ENCODE data around the gene GLI2.

The GLI2 gene

DNA sequence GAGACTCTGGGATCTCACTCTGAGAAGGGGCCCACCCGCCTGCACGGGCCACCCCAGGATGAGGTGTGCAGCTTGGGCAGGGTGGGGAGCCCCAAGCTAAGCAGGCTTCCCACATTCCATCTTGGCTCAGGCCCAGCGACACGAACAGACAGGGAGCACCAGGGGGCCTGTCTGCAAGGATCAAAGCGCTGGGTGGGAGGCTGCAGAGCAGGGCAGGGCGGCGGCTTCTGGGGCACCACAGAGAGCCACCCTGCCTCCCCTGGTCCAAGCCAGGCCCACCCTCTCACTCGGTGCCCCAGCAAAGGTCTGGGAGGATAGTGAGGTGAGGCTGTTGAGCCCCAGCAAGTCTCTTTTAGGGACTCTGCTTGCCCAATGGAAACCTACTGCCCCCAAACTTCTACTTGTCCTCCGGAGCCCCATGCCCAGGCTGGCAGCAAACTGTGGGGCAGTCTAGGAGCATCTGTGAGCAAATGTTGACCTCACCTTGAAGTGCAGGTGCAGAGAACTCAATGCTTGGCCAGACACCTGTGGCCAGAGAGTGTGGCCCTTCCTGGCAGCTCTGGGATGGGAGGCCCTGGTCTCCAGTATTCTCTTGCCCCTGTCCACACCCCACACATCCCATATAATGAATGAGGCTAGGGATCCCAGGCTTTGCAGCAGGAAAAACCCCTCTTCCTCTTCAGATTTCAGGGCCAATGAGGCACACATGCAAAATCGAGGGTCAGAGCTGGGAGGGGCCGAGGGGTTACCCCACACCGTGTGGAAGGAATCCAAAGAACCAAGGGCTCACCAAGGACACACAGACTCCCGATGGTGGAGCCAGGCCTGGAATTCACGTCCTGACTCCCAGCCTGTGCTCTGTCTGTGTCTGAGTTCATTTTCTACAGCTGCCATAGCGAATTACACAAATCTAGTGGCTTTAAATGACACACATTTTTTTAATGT, 18.8 kb upstream of the GLI2 start:
- TF ChIP-seq, protein P1, sequence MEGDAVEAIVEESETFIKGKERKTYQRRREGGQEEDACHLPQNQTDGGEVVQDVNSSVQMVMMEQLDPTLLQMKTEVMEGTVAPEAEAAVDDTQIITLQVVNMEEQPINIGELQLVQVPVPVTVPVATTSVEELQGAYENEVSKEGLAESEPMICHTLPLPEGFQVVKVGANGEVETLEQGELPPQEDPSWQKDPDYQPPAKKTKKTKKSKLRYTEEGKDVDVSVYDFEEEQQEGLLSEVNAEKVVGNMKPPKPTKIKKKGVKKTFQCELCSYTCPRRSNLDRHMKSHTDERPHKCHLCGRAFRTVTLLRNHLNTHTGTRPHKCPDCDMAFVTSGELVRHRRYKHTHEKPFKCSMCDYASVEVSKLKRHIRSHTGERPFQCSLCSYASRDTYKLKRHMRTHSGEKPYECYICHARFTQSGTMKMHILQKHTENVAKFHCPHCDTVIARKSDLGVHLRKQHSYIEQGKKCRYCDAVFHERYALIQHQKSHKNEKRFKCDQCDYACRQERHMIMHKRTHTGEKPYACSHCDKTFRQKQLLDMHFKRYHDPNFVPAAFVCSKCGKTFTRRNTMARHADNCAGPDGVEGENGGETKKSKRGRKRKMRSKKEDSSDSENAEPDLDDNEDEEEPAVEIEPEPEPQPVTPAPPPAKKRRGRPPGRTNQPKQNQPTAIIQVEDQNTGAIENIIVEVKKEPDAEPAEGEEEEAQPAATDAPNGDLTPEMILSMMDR (IDR thresholded peaks at IDR 0.05; ENCODE audit: low read depth, low read length, missing control alignments), result no peak
- no peak overlapping the region for H3K4me3 ChIP-seq (ENCODE audit: low read depth, low read length)
- no peak for DNase-seq (ENCODE audit: low read depth)

DNA sequence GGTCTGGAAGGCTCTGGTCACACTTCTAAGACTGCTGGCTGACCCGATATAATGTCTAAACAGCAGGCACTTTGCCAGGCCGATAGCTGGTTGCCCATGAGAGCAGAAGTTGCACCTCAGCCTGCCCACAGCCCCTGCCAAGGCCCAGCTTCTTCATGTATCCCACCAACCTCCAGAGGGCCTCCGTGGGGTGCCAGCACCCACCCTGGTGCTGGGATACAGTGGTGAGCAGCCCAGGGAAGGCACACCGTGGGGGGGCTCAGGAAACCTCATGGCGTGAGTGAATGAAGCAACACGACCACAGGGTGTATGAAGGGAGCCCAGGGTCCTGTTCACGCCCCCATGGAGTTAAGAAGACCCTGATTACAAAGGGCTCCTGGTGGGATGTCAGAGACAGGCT, 16.2 kb upstream of the GLI2 start:
- TF ChIP-seq, protein P1 (IDR thresholded peaks at IDR 0.05; ENCODE audit: low read depth, low read length, missing control alignments), result no peak
- DNase-seq (ENCODE audit: low read depth), result no peak
- no peak overlapping the region for H3K4me3 ChIP-seq (ENCODE audit: low read depth, low read length)

DNA sequence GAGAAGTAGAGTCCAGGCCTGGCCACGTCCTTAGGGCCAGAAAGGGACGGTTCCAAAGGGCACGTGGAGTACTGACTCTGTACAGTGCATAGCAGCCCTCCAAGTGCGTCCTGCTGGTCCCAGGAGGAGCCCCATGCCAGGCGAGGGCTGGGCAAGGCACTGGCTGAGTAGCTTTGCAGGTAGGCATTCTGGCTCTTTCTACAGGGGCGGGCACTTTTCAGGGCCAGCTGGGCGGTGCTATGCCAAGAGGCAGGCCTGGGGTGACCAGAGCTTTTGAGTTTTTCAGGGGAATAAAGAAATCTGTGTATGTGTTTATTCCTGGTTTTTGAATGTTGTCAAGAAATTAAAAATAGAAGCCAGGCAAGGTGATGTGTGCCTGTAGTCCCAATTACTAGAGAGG, 15.4 kb upstream of the GLI2 start:
- H3K4me3 ChIP-seq (ENCODE audit: low read depth, low read length), result no peak overlapping the region
- TF ChIP-seq, protein P1 (IDR thresholded peaks at IDR 0.05; ENCODE audit: low read depth, low read length, missing control alignments), result no peak
- DNase-seq (ENCODE audit: low read depth), result no peak

DNA sequence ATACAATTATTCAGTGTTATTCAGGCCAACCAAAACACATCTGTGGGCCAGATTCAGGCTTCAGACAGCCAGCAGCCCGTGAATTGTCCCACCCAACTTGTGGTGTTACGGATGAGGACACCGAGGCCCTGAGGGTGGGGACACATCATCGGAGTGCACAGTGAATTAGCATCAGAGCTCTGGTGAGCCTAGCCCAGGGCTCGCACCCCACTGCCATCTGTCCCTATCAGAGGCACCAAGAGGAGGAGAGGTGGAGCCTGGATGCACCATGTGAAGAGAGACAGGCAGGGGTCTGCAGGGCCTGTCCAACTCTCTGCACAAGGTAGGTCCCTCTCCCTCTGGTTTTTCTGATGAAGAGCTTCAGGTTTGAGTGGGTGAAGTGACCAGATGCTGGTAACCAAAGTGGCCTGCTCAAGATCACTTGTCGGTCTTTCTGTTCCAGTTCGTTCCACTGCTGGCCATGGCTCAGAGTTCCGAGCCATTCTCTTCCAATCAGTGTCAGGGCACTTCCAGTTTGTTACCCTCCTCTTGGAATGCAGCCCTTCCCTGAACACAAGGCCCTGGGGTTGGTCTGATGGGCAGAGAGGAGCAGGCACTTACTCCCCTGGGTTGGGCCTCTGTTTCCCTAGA, 14.8 kb upstream of the GLI2 start:
- no peak for DNase-seq (ENCODE audit: low read depth)
- no peak overlapping the region for H3K4me3 ChIP-seq (ENCODE audit: low read depth, low read length)
- TF ChIP-seq, protein P1 (IDR thresholded peaks at IDR 0.05; ENCODE audit: low read depth, low read length, missing control alignments), result no peak

DNA sequence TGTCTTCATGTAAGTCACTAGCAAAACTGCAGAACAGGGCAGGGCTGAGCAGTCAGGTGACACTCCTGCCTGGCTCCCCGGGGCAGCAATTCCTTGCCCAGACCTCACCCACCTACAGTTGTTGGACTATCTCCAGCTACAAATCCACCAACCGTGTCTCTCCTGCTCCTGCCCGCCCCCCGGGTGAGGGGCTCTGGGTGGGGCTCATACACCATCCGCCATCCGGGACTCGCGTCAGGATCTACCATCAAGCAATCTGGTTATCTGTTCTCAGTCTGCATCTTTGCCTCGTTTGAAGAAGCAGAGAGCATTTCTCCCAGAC, 13.5 kb upstream of the GLI2 start:
- no peak for DNase-seq (ENCODE audit: low read depth)
- H3K4me3 ChIP-seq (ENCODE audit: low read depth, low read length), result no peak overlapping the region
- TF ChIP-seq, protein P1 (IDR thresholded peaks at IDR 0.05; ENCODE audit: low read depth, low read length, missing control alignments), result no peak

DNA sequence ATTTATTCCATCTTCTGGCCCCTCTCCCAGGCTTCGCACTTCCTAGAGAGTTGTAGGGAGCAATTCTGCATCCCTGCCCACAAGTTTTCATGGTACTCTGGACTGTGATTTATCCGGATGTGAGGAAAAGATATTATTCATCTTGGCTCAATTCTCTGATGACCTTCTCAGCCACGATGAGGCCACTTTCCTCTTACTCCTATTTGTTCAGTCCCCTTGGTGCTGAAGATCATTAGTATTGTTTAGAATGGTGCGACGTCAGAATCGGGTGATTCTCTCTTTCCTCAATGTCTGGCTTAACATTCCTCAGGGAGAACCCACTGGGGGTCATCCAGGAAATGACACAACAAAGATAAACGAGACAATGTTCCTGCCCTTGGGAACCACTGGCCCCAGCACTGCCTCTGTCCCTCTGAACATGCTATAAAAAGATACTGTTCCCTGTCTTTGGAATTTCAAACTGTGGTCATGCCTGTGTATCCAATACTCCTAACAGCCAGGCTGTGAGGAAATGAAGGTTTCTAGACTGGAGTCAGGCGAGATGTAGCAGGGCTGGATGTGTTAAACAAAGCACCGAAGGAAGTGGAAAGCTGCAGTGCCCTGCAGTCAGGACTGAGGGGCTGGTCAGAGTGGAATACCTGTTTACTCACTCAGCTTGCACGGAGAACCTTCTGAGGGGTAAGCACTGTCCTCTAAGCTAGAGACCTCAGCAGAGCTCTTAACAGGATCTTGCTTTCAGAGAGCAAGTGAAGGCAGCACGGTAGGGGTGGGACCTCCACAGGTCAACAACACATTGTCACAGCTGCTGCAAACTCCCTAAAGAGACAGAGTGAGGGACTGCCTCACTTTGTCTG, 12.9 kb upstream of the GLI2 start:
- H3K4me3 ChIP-seq (ENCODE audit: low read depth, low read length), result no peak overlapping the region
- no peak for DNase-seq (ENCODE audit: low read depth)
- TF ChIP-seq, protein P1 (IDR thresholded peaks at IDR 0.05; ENCODE audit: low read depth, low read length, missing control alignments), result no peak

Measured in GM12864 (cell line).